Stimulated activated CD4-positive, alpha-beta T cell treated with anti-CD3 and anti-CD28 coated beads, Interleukin-4, amount 100 ng/mL, for 48 hours (primary cell): Measurements from ENCODE around the gene CYP2R1.
"Not testable (repeated sequence)": the region's sequence is repeated elsewhere in the genome, so short reads cannot be mapped to it uniquely, and the experiment has no call there.

Experiments
- DNase-seq, 2 donors: peaks; one replicate each; pipeline ENCODE4 v3.0.0-alpha.2; 2020; ENCODE audit warnings: low read depth in 2 of 2

The CYP2R1 gene

GRCh38 chr11:14891143-14892035 lies 642 bp downstream of the CYP2R1 start:
- peak; percentile 72 to 81 for DNase-seq

DNA sequence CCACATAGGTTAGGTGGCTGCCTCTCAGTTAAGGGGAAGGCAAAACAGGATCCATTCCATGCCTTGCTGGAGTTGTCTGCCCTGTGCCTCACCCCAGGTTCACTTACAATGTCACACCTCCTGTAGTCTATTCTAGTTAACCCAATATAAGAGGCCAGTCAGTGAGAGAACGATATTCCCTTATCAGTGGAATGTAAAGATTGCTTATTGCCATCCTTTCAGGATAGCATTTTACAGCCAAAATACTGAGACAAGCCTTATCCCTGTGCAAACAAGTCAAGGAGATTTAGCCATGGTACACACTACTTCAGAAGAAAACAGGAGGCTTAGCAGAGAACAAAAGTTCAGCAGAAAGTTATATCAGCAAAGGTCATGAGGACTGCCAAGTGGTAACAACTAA lies 5.5 kb downstream of the CYP2R1 start:
- DNase-seq, result no peak

DNA sequence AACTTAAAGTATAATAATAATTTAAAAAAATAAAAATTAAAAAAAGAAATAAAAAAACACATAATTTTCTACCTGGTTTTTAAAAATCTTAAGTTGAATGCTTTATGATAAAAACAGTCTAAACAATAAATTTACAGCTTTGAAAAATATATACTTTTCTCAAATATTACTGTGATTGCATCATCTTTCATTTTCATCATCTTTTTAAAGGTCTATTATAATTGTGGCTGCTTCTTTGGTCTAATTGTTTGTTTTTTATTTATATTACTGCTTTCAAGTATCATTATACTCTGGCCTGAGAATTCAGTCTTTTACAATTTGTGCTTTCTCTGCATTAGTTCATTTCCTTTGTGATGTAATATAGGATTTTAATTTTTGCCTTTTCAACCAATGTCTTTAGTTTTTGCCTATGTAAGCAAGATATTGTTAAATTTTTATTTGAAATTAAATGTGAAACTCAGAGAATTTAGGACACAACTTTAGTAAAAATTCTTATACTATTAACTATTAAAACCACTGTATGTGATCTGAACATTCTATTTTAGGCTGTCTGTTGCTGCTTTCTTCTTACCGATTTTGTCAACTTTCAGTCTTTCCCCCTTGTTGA lies 7.3 kb downstream of the CYP2R1 start:
- no peak for DNase-seq

DNA sequence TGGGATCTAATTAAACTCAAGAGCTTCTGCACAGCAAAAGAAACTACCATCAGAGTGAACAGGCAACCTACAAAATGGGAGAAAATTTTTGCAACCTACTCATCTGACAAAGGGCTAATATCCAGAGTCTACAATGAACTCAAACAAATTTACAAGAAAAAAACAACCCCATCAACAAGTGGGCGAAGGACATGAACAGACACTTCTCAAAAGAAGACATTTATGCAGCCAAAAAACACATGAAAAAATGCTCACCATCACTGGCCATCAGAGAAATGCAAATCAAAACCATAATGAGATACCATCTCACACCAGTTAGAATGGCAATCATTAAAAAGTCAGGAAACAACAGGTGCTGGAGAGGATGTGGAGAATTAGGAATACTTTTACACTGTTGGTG lies 8.3 kb downstream of the CYP2R1 start:
- DNase-seq, result not testable (repeated sequence)

DNA sequence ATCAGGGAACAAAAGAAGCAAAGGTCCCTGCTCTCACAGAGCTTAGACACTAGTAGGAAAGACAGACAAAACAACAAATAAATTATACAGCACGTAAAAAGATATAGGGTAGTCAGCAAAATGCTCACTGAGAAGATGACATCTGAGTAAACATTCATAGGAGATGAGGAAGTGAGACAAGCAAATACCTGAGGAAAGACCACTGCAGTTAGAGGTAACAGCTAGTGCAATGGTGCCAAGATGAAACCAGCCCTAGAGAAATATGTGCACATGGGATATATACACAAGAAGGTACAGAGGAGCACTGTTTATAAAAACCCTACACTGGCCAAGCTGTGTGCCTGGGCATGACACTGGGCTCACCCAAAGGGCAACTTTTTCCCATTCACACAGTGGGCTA lies 9.8 kb downstream of the CYP2R1 start:
- no peak for DNase-seq

DNA sequence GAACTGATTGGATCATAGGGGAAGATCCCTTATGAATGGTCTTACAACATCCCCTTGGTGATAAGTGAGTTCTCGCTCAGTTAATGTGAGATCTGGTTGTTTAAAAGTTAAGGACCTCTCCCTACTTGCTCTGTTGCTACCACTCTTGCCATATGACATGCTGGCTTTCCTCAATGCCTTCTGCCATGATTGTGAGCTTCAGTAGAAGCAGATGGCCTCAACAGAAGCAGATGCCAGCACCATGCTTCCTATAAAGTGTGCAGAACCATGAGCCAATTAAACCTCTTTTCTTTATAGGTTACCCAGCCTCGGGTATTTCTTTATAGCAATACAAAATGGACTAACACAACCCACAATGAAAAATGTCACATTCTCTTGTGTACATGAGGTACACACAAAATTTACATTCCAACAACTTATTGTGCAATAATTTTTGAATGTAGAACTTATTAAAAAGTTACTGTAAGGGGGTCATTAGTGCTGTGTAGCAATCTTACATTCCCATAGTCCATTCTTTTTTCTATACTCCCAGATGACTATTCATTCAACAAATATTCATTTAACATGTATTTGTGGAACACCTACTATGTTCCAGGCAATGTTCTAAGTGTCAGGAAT lies 10.3 kb downstream of the CYP2R1 start:
- DNase-seq, result no peak

- DNase-seq, result no peak
Observed at GRCh38 chr11:14875163-14875562, 16.9 kb downstream of the CYP2R1 start.

GRCh38 chr11:14873632-14874031 lies 18.4 kb downstream of the CYP2R1 start:
- no peak for DNase-seq

DNA sequence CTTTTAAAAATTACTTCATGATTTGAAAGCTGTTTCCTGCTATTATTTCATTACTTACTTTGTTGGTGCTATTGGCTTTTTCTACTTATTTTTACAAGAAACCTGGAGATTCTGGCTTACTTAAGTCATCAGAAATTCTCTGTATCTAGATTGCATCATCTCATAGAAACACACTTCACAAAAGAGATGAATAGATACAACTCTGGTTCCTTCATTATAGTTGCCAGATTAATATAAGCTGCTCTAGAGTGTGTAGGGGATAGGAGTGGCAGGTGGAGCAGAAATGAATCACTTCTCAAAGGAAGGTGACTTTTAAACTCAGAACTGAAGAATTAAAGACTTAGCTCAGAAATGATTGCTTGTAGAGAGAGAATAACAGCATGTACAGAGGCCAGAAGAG lies 20.0 kb downstream of the CYP2R1 start:
- DNase-seq, result no peak

DNA sequence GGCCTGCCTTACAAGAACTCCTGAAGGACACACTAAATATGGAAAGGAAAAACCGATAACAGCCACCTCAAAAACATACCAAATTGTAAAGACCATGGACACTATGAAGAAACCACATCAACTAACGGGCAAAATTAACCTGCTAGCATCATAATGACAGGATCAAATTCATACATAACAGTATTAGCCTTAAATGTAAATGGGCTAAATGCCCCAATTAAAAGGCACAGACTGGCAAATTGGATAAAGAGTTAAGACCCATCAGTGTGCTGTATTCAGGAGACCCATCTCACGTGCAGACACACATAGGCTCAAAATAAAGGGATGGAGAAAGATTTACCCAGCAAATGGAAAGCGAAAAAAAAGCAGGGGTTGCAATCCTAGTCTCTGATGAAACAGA lies 28.3 kb downstream of the CYP2R1 start:
- DNase-seq, result not testable (repeated sequence)

- DNase-seq, result no peak
Observed at GRCh38 chr11:14861680-14862079, 30.4 kb downstream of the CYP2R1 start.

- no peak for DNase-seq
Observed at GRCh38 chr11:14860511-14860910, 31.5 kb downstream of the CYP2R1 start.

DNA sequence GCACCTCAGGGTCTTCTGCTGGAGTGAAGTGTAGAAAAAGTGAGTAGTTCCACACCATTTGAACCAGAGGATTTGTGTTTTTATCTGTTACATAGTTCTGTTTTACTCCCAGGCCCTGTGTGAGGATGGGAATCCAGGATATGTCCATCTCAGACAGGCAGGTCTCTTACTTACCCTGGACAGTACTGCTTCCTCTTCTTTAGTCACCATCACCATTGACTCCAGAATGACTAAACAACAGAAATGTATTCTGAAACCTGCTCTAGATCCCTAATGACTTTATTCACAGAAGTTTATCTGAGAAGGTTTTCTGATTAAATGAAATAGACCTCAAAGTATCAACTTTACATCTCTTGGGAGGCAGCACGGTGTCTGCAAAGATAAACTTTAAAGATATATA lies 33.6 kb downstream of the CYP2R1 start:
- DNase-seq, result no peak

DNA sequence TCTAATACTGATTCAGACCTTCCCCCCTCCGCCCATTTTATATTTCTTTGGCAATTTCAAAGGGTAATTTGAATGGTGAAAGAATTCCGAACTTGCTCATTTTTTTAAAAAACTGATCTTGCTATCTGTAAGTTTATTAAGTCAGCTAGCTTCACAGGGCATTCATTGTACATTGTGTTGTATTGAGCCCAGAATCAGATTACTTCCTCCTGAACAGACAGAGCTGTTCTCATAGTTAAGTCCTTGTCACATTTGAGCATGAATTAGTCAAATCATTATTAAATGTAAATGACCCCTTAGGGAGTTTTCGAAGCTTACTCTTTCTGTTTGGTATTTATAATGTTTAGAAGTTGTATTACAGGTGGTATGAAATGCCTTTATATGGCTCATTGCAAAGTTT lies 34.4 kb downstream of the CYP2R1 start:
- DNase-seq, result no peak

DNA sequence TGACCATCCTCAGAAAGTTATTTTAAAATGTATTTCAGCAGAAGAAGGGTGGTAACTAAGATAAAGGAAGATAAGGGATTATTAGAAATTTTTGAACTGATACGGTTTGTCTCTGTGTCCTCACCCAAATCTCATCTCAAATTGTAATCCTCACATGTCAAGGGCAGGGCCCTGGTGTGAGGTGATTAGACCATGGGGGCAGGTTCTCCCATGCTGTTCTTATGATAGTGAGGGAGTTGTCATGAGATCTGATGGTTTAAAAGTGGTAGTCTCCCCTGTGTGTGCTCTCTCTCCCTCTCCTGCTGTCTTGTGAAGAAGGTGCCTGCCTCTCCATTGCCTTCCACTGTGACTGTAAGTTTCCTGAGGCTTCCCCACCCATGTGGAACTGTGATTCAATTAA lies 36.1 kb downstream of the CYP2R1 start:
- DNase-seq, result no peak

- no peak for DNase-seq
Observed at GRCh38 chr11:14854057-14854456, 38.0 kb downstream of the CYP2R1 start.

DNA sequence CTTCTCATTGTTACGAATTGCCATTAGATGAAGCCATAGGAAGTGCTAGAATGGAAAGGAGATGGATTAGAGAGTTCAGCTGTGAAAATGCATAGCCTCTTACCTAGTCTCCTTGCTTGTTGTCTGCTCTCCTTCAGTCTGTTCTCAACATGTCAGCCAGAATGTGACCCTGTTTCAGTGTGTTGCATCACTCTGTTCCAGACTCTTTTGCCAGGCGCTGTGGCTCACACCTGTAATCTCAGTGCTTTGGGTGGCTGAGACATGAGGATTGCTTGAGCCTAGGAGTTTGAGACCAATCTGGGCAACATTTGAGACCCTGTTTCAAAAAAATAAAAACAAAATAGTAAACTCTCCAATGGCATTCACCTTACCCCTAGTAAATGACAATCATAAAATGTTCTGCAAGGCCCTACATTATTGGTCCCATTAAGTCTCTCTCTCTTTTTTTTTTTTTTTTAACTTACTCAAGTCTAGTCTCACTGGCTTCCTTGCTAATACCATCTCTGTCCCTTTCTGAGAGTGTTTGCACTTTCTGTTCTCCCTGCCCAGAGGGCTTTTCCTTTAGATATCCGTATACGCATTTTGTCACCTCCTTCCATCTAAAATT lies 39.4 kb downstream of the CYP2R1 start:
- no peak for DNase-seq

DNA sequence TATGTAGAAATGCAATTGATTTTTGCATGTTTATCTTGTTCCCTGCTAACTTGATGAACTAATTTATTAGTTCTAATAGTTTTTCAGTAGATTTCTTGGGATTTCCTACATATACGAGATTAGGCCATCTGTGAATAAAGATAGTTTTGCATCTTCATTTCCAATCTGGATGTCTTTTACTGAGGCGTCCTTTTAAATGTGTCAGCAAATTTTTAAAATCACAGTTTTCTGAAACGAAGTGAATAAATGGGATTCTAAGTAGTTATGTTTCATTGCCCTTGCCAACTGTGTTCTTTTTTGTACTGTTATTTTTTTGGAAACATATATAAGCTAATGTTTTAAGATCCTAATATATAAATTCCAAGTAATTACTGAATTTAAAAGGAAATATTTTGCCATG lies 50.0 kb downstream of the CYP2R1 start:
- no peak for DNase-seq

- DNase-seq, result no peak
Observed at GRCh38 chr11:14835496-14836492, 56.2 kb downstream of the CYP2R1 start.
